ENCODE results near the gene GRAMD1B.

DNA sequence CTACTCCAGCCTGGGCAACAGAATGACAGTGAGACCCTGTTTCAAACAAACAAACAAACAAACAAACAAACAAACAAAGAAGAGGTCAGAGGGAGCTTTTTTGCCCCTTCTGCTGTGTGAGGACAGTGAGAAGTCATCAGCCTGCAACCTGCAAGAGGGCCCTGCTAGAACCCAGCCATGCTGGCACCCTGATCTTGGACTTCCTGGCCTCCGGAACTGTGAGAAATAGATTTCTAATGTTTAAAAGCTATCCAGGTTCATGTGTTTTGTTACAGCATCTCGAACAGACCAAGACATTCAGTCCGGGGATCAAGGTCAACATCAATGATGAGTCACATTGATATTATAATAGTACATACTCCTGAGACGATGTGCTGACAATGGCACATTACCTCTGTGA, 41.4 kb upstream of the GRAMD1B start:
- TF ChIP-seq, protein P1, sequence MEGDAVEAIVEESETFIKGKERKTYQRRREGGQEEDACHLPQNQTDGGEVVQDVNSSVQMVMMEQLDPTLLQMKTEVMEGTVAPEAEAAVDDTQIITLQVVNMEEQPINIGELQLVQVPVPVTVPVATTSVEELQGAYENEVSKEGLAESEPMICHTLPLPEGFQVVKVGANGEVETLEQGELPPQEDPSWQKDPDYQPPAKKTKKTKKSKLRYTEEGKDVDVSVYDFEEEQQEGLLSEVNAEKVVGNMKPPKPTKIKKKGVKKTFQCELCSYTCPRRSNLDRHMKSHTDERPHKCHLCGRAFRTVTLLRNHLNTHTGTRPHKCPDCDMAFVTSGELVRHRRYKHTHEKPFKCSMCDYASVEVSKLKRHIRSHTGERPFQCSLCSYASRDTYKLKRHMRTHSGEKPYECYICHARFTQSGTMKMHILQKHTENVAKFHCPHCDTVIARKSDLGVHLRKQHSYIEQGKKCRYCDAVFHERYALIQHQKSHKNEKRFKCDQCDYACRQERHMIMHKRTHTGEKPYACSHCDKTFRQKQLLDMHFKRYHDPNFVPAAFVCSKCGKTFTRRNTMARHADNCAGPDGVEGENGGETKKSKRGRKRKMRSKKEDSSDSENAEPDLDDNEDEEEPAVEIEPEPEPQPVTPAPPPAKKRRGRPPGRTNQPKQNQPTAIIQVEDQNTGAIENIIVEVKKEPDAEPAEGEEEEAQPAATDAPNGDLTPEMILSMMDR (IDR thresholded peaks at IDR 0.05), result no peak
- TF ChIP-seq EP300 (IDR thresholded peaks at IDR 0.05) (no peak), POLR2A (IDR thresholded peaks at IDR 0.05) (no peak)
